Smooth muscle cell (in vitro differentiated cells): ENCODE measurements around the gene MAML3. TPM values are rescaled to one million over a fixed set of nuclear protein-coding genes. Genes with fewer than 3 reads are reported as not detected.

Experiments
- DNase-seq: peaks from one replicate; lab custom pipeline; 2025; ENCODE audit not compliant: unreplicated experiment; lab: John Stamatoyannopoulos, UW
- H2AFZ ChIP-seq: fragments of 200-600 bp; sonication (generic); 2 replicates; pipeline ENCODE4 v1.6.0; 2016; ENCODE audit warnings: antibody characterized with exemption, low read depth, mild to moderate bottlenecking
- H3F3A ChIP-seq: fragments of 200-600 bp; sonication (generic); 2 replicates; pipeline ENCODE4 v1.6.0; 2017; ENCODE audit warnings: antibody characterized with exemption, low read depth
- H3K27ac ChIP-seq: fragments of 200-600 bp; sonication (generic); 2 replicates; pipeline ENCODE4 v1.5.1; 2016; ENCODE audit warnings: low read depth, mild to moderate bottlenecking
- H3K27me3 ChIP-seq: fragments of 200-600 bp; sonication (generic); 2 replicates; pipeline ENCODE4 v1.6.1; 2016; ENCODE audit warnings: low read depth, mild to moderate bottlenecking
- H3K36me3 ChIP-seq: fragments of 200-600 bp; sonication (generic); 2 replicates; pipeline ENCODE4 v1.5.1; 2016; ENCODE audit warnings: low read depth
- H3K4me1 ChIP-seq: fragments of 200-600 bp; sonication (generic); 2 replicates; pipeline ENCODE4 v1.5.1; 2016; ENCODE audit warnings: low read depth
- H3K4me2 ChIP-seq: fragments of 200-600 bp; sonication (generic); 2 replicates; pipeline ENCODE4 v1.6.0; 2016; ENCODE audit warnings: mild to moderate bottlenecking
- H3K4me3 ChIP-seq: fragments of 200-600 bp; sonication (generic); 2 replicates; pipeline ENCODE4 v1.5.1; 2016; ENCODE audit warnings: mild to moderate bottlenecking
- H3K79me2 ChIP-seq: fragments of 200-600 bp; sonication (generic); 2 replicates; pipeline ENCODE4 v1.6.0; 2016; ENCODE audit warnings: low read depth, mild to moderate bottlenecking
- H3K9ac ChIP-seq: fragments of 200-600 bp; sonication (generic); 2 replicates; pipeline ENCODE4 v1.6.0; 2016; ENCODE audit warnings: low read depth
- H3K9me3 ChIP-seq: fragments of 200-600 bp; sonication (generic); replicated peaks from 2 replicates; pipeline ENCODE4 v1.5.1; 2016; ENCODE audit warnings: low read depth
- H4K20me1 ChIP-seq: fragments of 200-600 bp; sonication (generic); 2 replicates; pipeline ENCODE4 v1.6.0; 2016; ENCODE audit warnings: low read depth
- CTCF ChIP-seq: fragments of 200-600 bp; sonication (generic); IDR thresholded peaks from 2 replicates; pipeline ENCODE4 v1.5.1; 2017; ENCODE audit warnings: borderline replicate concordance, mild to moderate bottlenecking, antibody characterized with exemption; ENCODE audit not compliant: insufficient read depth, poor library complexity, severe bottlenecking
- WGBS: methylation state at CpG from one replicate; pipeline ENCODE4 v1.1.7; 2016; ENCODE audit warnings: low lambda C conversion rate; 5-methylcytosine and 5-hydroxymethylcytosine counted together
- polyA plus RNA-seq: library from polyadenylated mRNA; unstranded; fragments of >200 nt; fragmentation: Nextera tagmentation; extraction: Ambion mirVana; gene quantifications from 2 replicates; pipeline ENCODE4 v1.2.1, GENCODE V29; 2016
- total RNA-seq: library from RNA; depleted of rRNA; stranded (reverse); fragments of >200 nt; gene quantifications from 2 replicates; pipeline ENCODE4 v1.2.3, GENCODE V29; 2014

MAML3 gene
- total and polyA plus RNA-seq, 2 experiments from 2014 or later = 4.9 to 12.6 TPM

GRCh38 chr4:139762720-139763119, 391.3 kb downstream of the MAML3 start:
- peaks cover 29% of the 10 kb centered on the region for H4K20me1 ChIP-seq
- 66% methylated on average over 5 of the region's 5 CpGs for WGBS
- H3K4me1 ChIP-seq = peaks cover 29% of the 10 kb centered on the region
- TF ChIP-seq CTCF = no peak
- no peak overlapping the region for H3K4me3 ChIP-seq
- peak overlapping the region; percentile 69 for H3K27ac ChIP-seq
- no peaks in the 10 kb centered on the region for H3K27me3 ChIP-seq
- H3K4me2 ChIP-seq = peak overlapping the region; percentile 74
- H3K9ac ChIP-seq = no peak overlapping the region
- peaks cover 11% of the 10 kb centered on the region for H3K79me2 ChIP-seq
- H3F3A ChIP-seq = peaks cover 22% of the 10 kb centered on the region
- H2AFZ ChIP-seq = no peak overlapping the region
- DNase-seq = no peak
- H3K36me3 ChIP-seq = no peaks in the 10 kb centered on the region
- no peaks in the 10 kb centered on the region for H3K9me3 ChIP-seq

DNA sequence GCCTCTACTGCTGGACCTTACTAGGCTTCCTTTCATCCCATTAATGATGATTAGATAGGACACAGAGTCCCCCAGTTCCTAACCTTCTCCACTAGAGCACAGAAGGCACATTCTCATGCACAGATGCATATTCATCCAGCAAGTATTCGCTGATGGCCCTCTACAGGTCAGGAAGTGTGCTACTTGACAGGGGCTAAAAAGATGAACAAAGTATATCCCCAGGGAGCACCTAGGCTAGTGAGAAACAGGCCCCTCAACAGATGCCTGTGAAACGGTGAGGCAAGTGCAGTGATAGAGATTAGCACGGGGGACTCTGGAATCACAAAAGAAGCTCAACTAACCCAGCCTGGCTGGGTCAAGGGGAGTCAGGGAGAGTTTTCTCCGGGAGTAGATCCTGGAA, 392.5 kb downstream of the MAML3 start:
- Histone ChIP-seq H3K36me3 (no peaks in the 10 kb centered on the region), H3K4me1 (peaks cover 29% of the 10 kb centered on the region), H3K9ac (no peak overlapping the region), H3K4me3 (no peak overlapping the region), H3K27ac (no peak overlapping the region), H3K27me3 (no peaks in the 10 kb centered on the region), H3K9me3 (no peaks in the 10 kb centered on the region), H4K20me1 (peaks cover 32% of the 10 kb centered on the region), H3F3A (peaks cover 22% of the 10 kb centered on the region), H3K79me2 (peaks cover 11% of the 10 kb centered on the region), H3K4me2 (no peak overlapping the region), H2AFZ (no peak overlapping the region)
- 31% methylated on average over 4 of the region's 4 CpGs for WGBS
- DNase-seq = no peak
- peak; percentile 10 for TF ChIP-seq CTCF

GRCh38 chr4:139760567-139760966, 393.4 kb downstream of the MAML3 start:
- Histone ChIP-seq H3K27ac (no peak overlapping the region), H3K4me3 (no peak overlapping the region), H3K9ac (no peak overlapping the region), H3K36me3 (no peaks in the 10 kb centered on the region), H3K4me2 (no peak overlapping the region), H3K4me1 (peaks cover 29% of the 10 kb centered on the region), H3K79me2 (peaks cover 11% of the 10 kb centered on the region), H3K9me3 (no peaks in the 10 kb centered on the region), H3K27me3 (no peaks in the 10 kb centered on the region), H3F3A (peaks cover 22% of the 10 kb centered on the region), H2AFZ (no peak overlapping the region), H4K20me1 (peaks cover 37% of the 10 kb centered on the region)
- no peak for DNase-seq
- 83% methylated on average over 4 of the region's 4 CpGs for WGBS
- no peak for TF ChIP-seq CTCF

DNA sequence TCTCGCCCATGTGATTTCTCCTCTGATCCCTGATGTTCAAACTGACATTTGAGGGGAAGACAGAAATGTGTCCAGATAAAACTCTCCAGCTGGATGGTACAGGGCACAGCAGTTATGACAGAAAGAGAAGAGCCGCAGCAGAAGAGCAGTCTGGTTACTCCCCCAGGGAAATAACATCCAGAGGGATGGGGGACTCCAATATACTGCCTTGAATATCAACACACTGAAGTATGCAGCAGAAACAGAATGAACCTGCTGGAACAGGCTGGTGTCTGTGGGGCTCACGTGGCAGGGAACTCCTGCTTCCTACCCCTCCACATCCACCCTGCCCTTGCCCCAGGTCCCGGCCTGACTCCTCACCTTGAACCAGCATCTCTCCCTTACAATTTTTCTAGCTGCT, 394.9 kb downstream of the MAML3 start:
- peaks cover 37% of the 10 kb centered on the region for H4K20me1 ChIP-seq
- DNase-seq = no peak
- peaks cover 16% of the 10 kb centered on the region for H3K79me2 ChIP-seq
- H3K27ac ChIP-seq = no peak overlapping the region
- H2AFZ ChIP-seq = no peak overlapping the region
- H3K9me3 ChIP-seq = no peaks in the 10 kb centered on the region
- 95% methylated on average over 4 of the region's 4 CpGs for WGBS
- H3K4me1 ChIP-seq = peaks cover 22% of the 10 kb centered on the region
- H3F3A ChIP-seq = peaks cover 19% of the 10 kb centered on the region
- no peak overlapping the region for H3K4me3 ChIP-seq
- no peaks in the 10 kb centered on the region for H3K27me3 ChIP-seq
- TF ChIP-seq CTCF = no peak
- no peaks in the 10 kb centered on the region for H3K36me3 ChIP-seq
- no peak overlapping the region for H3K9ac ChIP-seq
- no peak overlapping the region for H3K4me2 ChIP-seq
